DND-41 (cell line): ENCODE results near the gene GSTM3.

Experiments
- CTCF ChIP-seq: IDR thresholded peaks from 2 replicates; pipeline ENCODE4 v1.5.1; 2012; ENCODE audit warnings: borderline replicate concordance, low read length, moderate library complexity, mild to moderate bottlenecking; ENCODE audit not compliant: poor library complexity, severe bottlenecking; ENCODE audit errors: extremely low read depth
- EZH2 ChIP-seq: IDR thresholded peaks from 3 replicates; pipeline ENCODE4 v1.6.1; 2012; ENCODE audit warnings: borderline replicate concordance, low read depth, mild to moderate bottlenecking, moderate library complexity, low read length, inconsistent platforms; ENCODE audit not compliant: severe bottlenecking

GRCh38 chr1:109754738-109755137, 13.9 kb upstream of the GSTM3 start:
- TF ChIP-seq CTCF (no peak), EZH2 (no peak)
